Testis (tissue), 3 donors: ENCODE data around the gene SULT1A2. TPM values are rescaled to one million over a fixed set of nuclear protein-coding genes. Genes with fewer than 3 reads are reported as not detected.

ENCODE experiments used
- DNase-seq: peaks from one replicate; pipeline ENCODE4 v3.0.0-alpha.2; 2019
- H3K27ac ChIP-seq, 2 donors: fragments of 200-600 bp; sonication (generic); one replicate each; pipeline ENCODE4 v1.5.1; 2019
- H3K27me3 ChIP-seq: fragments of 200-600 bp; sonication (generic); one replicate; pipeline ENCODE4 v1.5.1; 2019
- H3K36me3 ChIP-seq: fragments of 200-600 bp; sonication (generic); one replicate; pipeline ENCODE4 v1.5.1; 2017; ENCODE audit warnings: low read depth; ENCODE audit errors: missing control alignments
- H3K4me1 ChIP-seq: fragments of 200-600 bp; sonication (generic); one replicate; pipeline ENCODE4 v1.5.1; 2019
- H3K4me3 ChIP-seq, 2 donors: fragments of 200-600 bp; sonication (generic); one replicate each; pipeline ENCODE4 v1.5.1; 2017 to 2019
- H3K9me3 ChIP-seq: fragments of 200-600 bp; sonication (generic); one replicate; pipeline ENCODE4 v1.5.1; 2017
- POLR2A ChIP-seq: fragments of 450-650 bp; IDR thresholded peaks from one replicate; pipeline ENCODE4 v1.6.1; 2017; ENCODE audit warnings: antibody characterized with exemption, mild to moderate bottlenecking, moderate library complexity
- WGBS, 2 donors: methylation state at CpG; one replicate each; pipeline ENCODE4 v1.1.5; 2018; 5-methylcytosine and 5-hydroxymethylcytosine counted together
- intact Hi-C: fragments of 100-400 bp; cut with DNase I; formaldehyde crosslinking; loops from one replicate; pipeline ENCODE4 v1.15.1; 2023; ENCODE audit warnings: low total_unique reads
- polyA plus RNA-seq: library from polyadenylated mRNA; stranded (reverse); fragments of 350-450 nt; fragmentation: Illumina TruSeq; extraction: RNeasy Lipid Tissue Mini Kit (QIAGEN cat#74804); gene quantifications from one replicate; pipeline ENCODE4 v1.2.3, GENCODE V29; 2014; ENCODE audit warnings: low read depth, low replicate concordance; ENCODE audit not compliant: insufficient read depth
- total RNA-seq, 2 donors: library from RNA; depleted of rRNA; stranded (reverse); fragments of >200 nt; gene quantifications; one replicate each; pipeline ENCODE4 v1.2.3, GENCODE V29; 2016
- TF ChIP-seq, protein P1 (sequence below), 3 experiments: fragments of 450-650 bp in 2 of 3; fragments of 200-600 bp in 1 of 3; sonication (generic) in 1 of 3; IDR thresholded peaks; one replicate each; pipeline ENCODE4 v1.5.1; 2016 to 2019; ENCODE audit warnings: antibody characterized with exemption in 3 of 3, mild to moderate bottlenecking in 2 of 3, moderate library complexity in 1 of 3

Gene SULT1A2
- total and polyA plus RNA-seq, 3 donors from 2014 or later: 0.96 to 2.5 (median 1.1) TPM

DNA sequence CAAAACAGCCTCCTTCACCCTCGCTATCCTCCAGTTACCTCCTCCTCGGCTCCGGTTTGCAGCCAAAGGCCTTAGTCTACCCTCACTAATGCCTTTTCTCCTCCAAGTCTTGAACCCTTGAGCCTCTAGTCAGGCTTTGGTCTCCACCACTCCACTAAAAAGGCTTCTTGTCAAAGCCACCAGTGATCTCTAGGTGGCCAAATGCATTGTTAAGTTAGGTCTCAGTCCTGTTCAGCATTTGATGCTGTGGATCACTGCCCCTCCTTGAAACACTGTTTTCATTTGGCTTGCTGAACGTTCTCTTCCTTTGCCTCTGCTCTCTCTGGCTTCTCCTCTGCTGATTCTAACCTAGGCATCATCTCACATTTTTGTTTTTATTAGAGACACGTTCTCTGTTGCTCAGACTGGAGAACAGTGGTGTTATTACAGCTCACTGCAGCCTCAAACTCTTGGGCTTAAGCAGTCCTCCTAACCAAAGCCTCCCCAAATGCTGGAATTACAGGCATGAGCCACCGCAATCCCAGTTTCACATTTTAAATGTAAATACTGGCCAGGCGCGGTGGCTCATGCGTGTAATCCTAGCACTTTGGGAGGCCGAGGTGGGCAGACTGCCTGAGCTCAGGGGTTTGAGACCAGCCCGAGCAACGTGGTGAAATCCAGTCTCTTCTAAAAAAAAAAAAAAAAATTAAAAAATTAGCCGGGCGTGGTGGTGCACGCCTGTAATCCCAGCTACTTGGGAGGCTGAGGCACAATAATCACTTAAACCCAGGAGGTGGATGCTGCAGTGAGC is 42.0 kb downstream of the SULT1A2 start:
- Histone ChIP-seq H3K4me1 (peaks cover 12% of the 10 kb centered on the region), H3K4me3 (peak overlapping the region; percentile 56 to 76), H3K9me3 (no peaks in the 10 kb centered on the region), H3K36me3 (no peaks in the 10 kb centered on the region), H3K27ac (peak overlapping the region; percentile 92 to 95), H3K27me3 (no peaks in the 10 kb centered on the region)
- TF ChIP-seq, protein P1, sequence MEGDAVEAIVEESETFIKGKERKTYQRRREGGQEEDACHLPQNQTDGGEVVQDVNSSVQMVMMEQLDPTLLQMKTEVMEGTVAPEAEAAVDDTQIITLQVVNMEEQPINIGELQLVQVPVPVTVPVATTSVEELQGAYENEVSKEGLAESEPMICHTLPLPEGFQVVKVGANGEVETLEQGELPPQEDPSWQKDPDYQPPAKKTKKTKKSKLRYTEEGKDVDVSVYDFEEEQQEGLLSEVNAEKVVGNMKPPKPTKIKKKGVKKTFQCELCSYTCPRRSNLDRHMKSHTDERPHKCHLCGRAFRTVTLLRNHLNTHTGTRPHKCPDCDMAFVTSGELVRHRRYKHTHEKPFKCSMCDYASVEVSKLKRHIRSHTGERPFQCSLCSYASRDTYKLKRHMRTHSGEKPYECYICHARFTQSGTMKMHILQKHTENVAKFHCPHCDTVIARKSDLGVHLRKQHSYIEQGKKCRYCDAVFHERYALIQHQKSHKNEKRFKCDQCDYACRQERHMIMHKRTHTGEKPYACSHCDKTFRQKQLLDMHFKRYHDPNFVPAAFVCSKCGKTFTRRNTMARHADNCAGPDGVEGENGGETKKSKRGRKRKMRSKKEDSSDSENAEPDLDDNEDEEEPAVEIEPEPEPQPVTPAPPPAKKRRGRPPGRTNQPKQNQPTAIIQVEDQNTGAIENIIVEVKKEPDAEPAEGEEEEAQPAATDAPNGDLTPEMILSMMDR (IDR thresholded peaks at IDR 0.05): no peak
- no peak for TF ChIP-seq POLR2A
- no peak for DNase-seq
- intact Hi-C loops: no loop called here
- WGBS, 2 donors: 53 to 67% methylated on average over 15 of the region's 15 CpGs

DNA sequence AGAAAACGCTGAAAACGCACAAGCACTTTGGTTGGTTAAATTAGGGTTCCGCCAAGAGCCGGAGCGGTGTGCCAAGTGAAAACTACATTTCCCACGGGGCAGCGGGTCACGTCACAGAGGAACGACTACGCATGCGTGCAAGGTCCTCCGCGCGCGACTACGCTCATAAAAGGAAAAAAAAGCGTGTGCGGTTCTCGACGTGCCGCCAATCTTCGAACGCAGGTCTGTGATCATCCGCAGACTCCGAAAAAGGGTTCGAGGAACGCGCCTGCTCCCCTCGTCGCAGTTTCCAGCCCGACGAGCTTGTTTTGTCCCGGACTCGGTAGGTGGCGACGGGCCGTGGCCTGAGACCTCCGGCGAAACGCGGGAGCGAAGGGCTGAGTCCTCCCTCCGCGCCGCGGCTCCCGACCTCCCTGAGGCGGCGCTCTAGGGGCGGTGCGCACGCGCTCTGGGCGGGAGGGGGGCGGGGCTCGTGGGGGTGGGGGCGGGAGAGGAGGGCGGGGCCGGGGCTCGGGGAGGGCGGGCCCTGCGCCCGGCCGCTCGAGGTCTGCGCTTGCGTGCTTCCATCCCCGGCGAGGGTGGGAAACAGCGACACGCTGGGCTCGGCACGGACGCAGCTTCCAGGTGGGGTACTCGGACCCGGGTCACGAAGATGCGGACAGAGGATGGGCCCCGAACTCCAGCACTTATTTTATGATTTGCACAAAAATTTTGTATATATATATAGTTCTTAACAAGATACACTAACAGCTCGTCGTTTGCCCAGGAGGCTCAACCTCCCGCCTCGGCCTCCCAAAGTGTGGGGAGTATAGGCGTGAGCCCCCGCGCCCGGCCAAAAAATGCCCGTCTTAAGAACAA is 42.8 kb downstream of the SULT1A2 start, which contains the start of gene SGF29:
SGF29 (plus strand) TSS at position 145 of the 858 bp plus-strand sequence. CDS start 27,150 bp downstream, outside the sequence.
- DNase-seq: peak; percentile 96
- WGBS, 2 donors: 1 to 2% methylated on average over 43 to 65 of the region's 88 CpGs
- intact Hi-C loops: no loop called here
- no peaks in the 10 kb centered on the region for H3K36me3 ChIP-seq
- H3K27ac ChIP-seq: peak within 1 kb of the TSS; percentile 92 to 95
- no peaks in the 10 kb centered on the region for H3K9me3 ChIP-seq
- H3K27me3 ChIP-seq: no peaks in the 10 kb centered on the region
- H3K4me3 ChIP-seq: peak within 1 kb of the TSS; percentile 56 to 76
- peaks cover 12% of the 10 kb centered on the region for H3K4me1 ChIP-seq
- TF ChIP-seq, protein P1 (IDR thresholded peaks at IDR 0.05): peak; percentile 9 to 12 (median 12)
- peak; percentile 72 for TF ChIP-seq POLR2A

DNA sequence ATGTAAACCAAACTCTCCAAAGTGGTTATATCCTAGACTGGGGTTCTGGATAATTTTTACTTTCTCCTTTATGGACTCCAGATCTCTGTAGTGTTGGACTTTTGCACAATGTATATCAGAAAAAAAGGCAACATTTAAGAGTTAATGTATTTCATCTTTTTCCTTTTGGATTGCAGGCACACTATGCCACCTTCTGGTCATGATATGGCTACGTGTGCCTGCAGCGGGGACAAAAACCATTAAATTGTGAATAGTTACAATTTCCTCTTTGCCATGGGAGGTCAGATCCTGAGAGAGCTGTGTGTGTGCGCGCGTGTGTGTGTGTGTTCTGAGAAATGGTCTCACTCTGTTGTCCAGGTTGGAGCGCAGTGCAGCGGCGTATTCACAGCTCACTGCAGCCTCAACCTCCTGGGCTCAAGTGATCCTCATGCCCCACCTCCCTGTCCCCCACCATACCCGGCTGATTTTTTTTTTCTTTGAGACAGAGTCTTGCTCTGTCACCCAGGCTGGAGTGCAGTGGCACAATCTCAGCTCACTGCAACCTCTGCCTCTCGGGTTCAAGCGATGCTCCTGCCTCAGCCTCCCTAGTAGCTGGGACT is 47.5 kb downstream of the SULT1A2 start:
- Histone ChIP-seq H3K4me1 (peaks cover under 1% of the 10 kb centered on the region), H3K27ac (no peak overlapping the region), H3K9me3 (no peaks in the 10 kb centered on the region), H3K27me3 (no peaks in the 10 kb centered on the region), H3K4me3 (no peak overlapping the region), H3K36me3 (no peaks in the 10 kb centered on the region)
- WGBS, 2 donors: 50 to 62% methylated on average over 11 of the region's 11 CpGs
- intact Hi-C loops: no loop called here
- DNase-seq: no peak
- TF ChIP-seq POLR2A: no peak
- TF ChIP-seq, protein P1 (IDR thresholded peaks at IDR 0.05): peak; percentile 20 to 60 (median 52)

DNA sequence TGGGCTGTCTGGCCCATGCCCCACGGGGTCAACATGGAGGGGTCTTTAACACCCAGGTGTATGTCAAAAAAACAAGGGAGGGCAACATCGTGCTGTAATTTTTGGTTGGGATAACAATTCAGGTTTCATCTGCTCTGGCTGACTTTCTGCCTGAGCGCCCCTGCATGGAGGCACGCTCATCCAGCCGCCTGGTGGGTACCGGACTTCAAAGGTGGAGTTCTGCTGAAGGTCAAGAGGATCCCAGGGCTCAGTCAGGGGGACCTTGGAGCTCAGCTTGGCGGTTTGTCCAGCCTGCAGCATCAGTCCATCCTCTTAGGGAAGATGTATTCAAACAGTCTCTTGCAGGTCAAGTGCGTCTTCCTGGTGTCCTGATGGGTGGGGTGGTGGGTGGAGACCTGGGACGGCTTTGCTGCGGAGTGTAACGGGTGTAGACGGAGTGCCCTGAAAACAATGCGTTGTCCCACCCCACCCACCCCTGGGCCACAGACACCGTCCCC is 48.5 kb downstream of the SULT1A2 start:
- DNase-seq: no peak
- 85% methylated on average over 11 to 14 of the region's 14 CpGs for WGBS, 2 donors
- intact Hi-C loops: no loop called here
- Histone ChIP-seq H3K4me1 (peaks cover under 1% of the 10 kb centered on the region), H3K9me3 (no peaks in the 10 kb centered on the region), H3K36me3 (no peaks in the 10 kb centered on the region), H3K27ac (no peak overlapping the region), H3K4me3 (no peak overlapping the region), H3K27me3 (no peaks in the 10 kb centered on the region)
- TF ChIP-seq, protein P1 (IDR thresholded peaks at IDR 0.05): no peak
- no peak for TF ChIP-seq POLR2A
